VCaP (cell line): ENCODE measurements around the gene TTC13.

Experiments used
- H3K27ac ChIP-seq: fragments of 450-650 bp; 2 replicates; pipeline ENCODE4 v1.5.1; 2017
- TF ChIP-seq, protein P1 (sequence below): fragments of 450-650 bp; conservative IDR thresholded peaks from 2 replicates; pipeline ENCODE4 v1.5.1; 2017; ENCODE audit warnings: mild to moderate bottlenecking, moderate library complexity

TTC13 gene

DNA sequence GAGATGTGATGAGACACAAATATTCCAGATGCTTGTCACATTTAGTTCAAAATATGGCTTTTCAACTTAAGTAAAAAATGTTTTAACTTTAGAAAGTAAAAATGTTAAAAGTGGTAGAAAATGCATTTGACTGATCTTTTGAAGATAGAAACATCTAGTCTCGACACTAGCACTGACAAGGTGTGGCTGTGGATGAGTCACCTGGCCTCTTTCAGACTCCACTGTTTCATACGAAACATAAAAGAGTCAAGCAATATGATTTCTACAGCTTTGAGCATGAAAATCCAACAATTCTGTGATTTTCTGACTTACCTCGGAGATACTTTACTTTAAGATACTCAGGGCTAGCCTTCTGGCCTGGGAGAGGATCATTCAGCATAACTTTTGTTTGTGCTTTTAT is 47.7 kb downstream of the TTC13 start:
- TF ChIP-seq, protein P1, sequence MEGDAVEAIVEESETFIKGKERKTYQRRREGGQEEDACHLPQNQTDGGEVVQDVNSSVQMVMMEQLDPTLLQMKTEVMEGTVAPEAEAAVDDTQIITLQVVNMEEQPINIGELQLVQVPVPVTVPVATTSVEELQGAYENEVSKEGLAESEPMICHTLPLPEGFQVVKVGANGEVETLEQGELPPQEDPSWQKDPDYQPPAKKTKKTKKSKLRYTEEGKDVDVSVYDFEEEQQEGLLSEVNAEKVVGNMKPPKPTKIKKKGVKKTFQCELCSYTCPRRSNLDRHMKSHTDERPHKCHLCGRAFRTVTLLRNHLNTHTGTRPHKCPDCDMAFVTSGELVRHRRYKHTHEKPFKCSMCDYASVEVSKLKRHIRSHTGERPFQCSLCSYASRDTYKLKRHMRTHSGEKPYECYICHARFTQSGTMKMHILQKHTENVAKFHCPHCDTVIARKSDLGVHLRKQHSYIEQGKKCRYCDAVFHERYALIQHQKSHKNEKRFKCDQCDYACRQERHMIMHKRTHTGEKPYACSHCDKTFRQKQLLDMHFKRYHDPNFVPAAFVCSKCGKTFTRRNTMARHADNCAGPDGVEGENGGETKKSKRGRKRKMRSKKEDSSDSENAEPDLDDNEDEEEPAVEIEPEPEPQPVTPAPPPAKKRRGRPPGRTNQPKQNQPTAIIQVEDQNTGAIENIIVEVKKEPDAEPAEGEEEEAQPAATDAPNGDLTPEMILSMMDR, result no peak
- no peak overlapping the region for H3K27ac ChIP-seq

- no peak overlapping the region for H3K27ac ChIP-seq
- TF ChIP-seq, protein P1, result no peak
Measured at GRCh38 chr1:230926182-230926581, 52.5 kb downstream of the TTC13 start.

- H3K27ac ChIP-seq, result no peak overlapping the region
- TF ChIP-seq, protein P1, result no peak
Measured at GRCh38 chr1:230925608-230926007, 53.1 kb downstream of the TTC13 start.

- no peak overlapping the region for H3K27ac ChIP-seq
- TF ChIP-seq, protein P1, result no peak
Measured at GRCh38 chr1:230923176-230923575, 55.5 kb downstream of the TTC13 start.

DNA sequence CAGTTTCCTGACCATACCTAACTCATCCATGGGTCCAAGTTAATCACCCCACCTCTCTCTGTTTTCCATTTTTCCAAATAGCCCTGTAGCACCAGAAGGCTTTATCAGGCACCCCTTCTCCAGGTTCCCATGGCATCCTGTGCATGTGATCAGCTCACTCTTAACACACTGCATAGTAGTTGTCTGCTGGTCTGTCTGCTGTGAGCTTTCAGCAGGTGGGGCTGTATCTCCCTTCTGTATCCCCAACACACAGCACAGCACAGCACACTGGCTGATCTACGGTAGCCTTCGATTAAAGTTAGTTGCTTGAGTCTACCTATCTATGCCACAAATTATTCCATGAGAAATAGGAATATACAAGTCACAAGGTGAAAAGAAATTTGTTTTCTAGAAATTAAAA is 56.0 kb downstream of the TTC13 start:
- TF ChIP-seq, protein P1, result no peak; the same call in 1 of the 2 replicates
- H3K27ac ChIP-seq, result no peak overlapping the region

DNA sequence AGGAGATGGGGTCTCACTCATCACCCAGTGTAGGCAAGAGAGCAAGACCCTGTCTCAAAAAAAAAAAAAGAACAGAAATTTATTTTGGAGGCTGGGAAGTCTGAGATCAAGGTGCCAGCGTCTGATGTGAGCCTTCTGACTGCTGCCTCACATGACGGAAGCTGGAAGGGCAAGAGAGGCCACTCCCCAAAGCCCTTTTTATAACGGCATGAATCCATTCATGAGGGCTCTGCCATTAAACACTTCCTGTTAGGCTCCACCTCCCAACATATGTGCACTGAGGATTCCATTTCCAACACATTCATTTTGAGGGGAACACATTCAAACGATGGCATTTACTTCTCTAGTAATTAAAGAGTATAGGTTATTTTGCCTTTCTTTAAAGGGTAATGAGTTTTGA is 59.5 kb downstream of the TTC13 start:
- TF ChIP-seq, protein P1, result no peak
- no peak overlapping the region for H3K27ac ChIP-seq

DNA sequence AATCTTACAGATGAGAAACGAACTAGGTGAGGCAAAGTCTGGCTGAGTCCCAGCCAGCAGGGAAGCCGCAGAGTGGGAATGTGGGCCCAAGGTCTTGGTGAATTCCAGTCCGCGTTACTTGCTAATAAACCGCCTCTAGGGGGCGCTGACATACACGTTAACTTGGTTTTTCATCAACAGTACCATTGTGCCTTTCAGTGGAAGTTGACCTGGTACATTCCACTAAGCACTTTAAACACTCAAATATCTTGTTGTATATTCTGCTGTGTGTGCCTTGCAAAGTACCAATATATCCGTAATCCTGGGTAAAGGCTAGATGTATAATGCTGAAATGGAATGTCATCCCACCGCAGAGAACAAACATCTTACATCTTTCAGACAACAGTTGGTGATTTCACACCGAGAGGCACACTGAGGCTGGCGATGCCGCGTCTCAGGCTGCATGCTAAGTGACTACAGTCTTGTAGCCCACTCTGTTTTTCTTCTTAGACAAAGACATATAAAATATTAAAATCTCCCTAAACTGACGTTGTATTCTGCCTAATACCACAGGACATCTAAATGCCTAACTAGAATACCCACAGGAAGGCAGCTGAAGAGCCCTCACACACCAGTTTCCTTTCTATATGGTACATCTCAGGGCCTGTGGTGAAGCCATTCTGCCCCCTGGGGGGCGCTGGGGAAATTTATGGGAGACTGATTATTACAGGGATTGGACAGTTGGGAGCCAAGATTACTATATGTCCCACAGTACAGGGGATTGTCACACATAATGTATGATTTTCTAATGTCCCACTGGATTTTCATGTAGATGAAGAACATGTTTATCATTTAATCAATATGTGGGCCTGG is 61.2 kb downstream of the TTC13 start:
- TF ChIP-seq, protein P1, result peak; percentile 76
- no peak overlapping the region for H3K27ac ChIP-seq
